HT1080 (cell line): ENCODE measurements around the gene RBPMS2. TPM values are rescaled to one million over a fixed set of nuclear protein-coding genes. Genes with fewer than 3 reads are reported as not detected.

ENCODE experiments used
- DNase-seq: peaks from one replicate; pipeline ENCODE4 v3.0.0-alpha.2; 2015; ENCODE audit warnings: low read depth
- small RNA-seq: library from RNA; depleted of rRNA; stranded (forward); fragments of <200 nt; gene quantifications from one replicate; pipeline ENCODE3, GENCODE V24; 2014
- total RNA-seq: library from RNA; depleted of rRNA; stranded (reverse); fragments of >200 nt; shearing (Covaris generic); gene quantifications from 2 replicates; pipeline ENCODE4 v1.2.3, GENCODE V29; 2014; rRNA removed

Gene RBPMS2
- total RNA-seq, 1 experiment from 2014 or later: 0.14 TPM

- DNase-seq: no peak
These were observed 79.8 kb downstream of the RBPMS2 start for GRCh38 chr15:64695561-64695992.

GRCh38 chr15:64694816-64695215, 80.6 kb downstream of the RBPMS2 start:
- no peak for DNase-seq

- DNase-seq: peak; percentile 44
These were observed 82.3 kb downstream of the RBPMS2 start for GRCh38 chr15:64693134-64693533.

GRCh38 chr15:64691896-64692565, 83.4 kb downstream of the RBPMS2 start:
- no peak for DNase-seq

GRCh38 chr15:64690578-64691296, 84.7 kb downstream of the RBPMS2 start:
- no peak for DNase-seq

- DNase-seq: no peak
These were observed 85.4 kb downstream of the RBPMS2 start for GRCh38 chr15:64690008-64690407.

Small RNAs within 50 kb of the gene (small RNA-seq; reads per million reads assigned to genes)
- not detected for gene AC100830.2
- gene MIR1272: not detected

Other genes with a start within 250 kb of the RBPMS2 start
- gene PIF1, start 50.1 kb upstream of the RBPMS2 start, total RNA-seq: 15.3 and 15.6 TPM in 2 replicates
- 11.5 and 13.3 TPM in 2 replicates for gene PLEKHO2, start 66.3 kb upstream of the RBPMS2 start, total RNA-seq
- gene ANKDD1A, start 136.3 kb upstream of the RBPMS2 start, total RNA-seq: 1.4 and 2.0 TPM in 2 replicates
- gene SPG21, start 214.3 kb upstream of the RBPMS2 start, total RNA-seq: 39.5 and 52.6 TPM in 2 replicates